Placental pericyte (primary cell): ENCODE data around the gene KIF4B. TPM values are rescaled to one million over a fixed set of nuclear protein-coding genes. Genes with fewer than 3 reads are reported as not detected.

Experiments used
- total RNA-seq: library from RNA; depleted of rRNA; stranded (reverse); fragments of >200 nt; gene quantifications from 2 replicates; pipeline ENCODE4 v1.2.3, GENCODE V29; 2012

Gene KIF4B, protein sequence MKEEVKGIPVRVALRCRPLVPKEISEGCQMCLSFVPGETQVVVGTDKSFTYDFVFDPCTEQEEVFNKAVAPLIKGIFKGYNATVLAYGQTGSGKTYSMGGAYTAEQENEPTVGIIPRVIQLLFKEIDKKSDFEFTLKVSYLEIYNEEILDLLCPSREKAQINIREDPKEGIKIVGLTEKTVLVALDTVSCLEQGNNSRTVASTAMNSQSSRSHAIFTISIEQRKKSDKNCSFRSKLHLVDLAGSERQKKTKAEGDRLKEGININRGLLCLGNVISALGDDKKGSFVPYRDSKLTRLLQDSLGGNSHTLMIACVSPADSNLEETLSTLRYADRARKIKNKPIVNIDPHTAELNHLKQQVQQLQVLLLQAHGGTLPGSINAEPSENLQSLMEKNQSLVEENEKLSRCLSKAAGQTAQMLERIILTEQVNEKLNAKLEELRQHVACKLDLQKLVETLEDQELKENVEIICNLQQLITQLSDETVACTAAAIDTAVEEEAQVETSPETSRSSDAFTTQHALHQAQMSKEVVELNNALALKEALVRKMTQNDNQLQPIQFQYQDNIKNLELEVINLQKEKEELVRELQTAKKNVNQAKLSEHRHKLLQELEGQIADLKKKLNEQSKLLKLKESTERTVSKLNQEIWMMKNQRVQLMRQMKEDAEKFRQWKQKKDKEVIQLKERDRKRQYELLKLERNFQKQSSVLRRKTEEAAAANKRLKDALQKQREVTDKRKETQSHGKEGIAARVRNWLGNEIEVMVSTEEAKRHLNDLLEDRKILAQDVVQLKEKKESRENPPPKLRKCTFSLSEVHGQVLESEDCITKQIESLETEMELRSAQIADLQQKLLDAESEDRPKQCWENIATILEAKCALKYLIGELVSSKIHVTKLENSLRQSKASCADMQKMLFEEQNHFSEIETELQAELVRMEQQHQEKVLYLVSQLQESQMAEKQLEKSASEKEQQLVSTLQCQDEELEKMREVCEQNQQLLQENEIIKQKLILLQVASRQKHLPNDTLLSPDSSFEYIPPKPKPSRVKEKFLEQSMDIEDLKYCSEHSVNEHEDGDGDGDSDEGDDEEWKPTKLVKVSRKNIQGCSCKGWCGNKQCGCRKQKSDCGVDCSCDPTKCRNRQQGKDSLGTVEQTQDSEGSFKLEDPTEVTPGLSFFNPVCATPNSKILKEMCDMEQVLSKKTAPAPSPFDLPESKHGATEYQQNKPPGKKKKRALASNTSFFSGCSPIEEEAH
- total RNA-seq, result 0.14 TPM in 1 of 2 replicates, not detected in the other

DNA sequence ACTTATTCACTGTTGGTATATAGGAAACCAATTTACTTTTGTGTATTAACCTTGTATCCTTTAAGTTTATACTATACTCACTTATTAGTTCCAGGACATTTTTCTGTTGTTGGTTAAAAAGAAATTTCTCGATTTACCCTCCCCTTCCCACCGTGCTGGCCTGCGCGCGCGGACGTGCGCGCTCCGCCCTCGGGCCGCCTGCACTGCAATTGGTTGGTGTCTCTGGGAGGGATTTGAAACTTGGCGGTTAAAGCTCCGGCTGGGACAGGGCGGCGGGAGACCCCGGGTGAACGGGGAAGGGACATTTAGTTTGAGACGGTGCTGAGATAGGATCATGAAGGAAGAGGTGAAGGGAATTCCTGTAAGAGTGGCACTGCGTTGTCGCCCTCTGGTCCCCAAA lies at the start of gene KIF4B:
Gene KIF4B, plus strand, starts transcription at position 230 of the 400 bp plus-strand sequence. Its CDS starts 105 bp downstream, at position 335.

Other genes with a start within 250 kb of the KIF4B start
- gene FAXDC2, start 163.2 kb upstream of the KIF4B start, total RNA-seq, result 7.9 and 12.7 TPM in 2 replicates
- gene CNOT8, start 155.1 kb upstream of the KIF4B start, total RNA-seq, result 44.2 and 45.5 TPM in 2 replicates
- 9.6 and 26.8 TPM in 2 replicates for gene GEMIN5, start 75.5 kb upstream of the KIF4B start, total RNA-seq
- gene MRPL22, start 72.7 kb upstream of the KIF4B start, total RNA-seq, result 12.5 and 20.9 TPM in 2 replicates